GM12801 (cell line): Measurements from ENCODE around the gene ASCC1.

Experiments
- CTCF ChIP-seq: IDR thresholded peaks from one replicate; pipeline ENCODE4 v1.5.1; 2011; ENCODE audit warnings: control low read depth; ENCODE audit not compliant: insufficient read length; ENCODE audit errors: extremely low read depth

Gene ASCC1

GRCh38 chr10:72074574-72075375, 141.3 kb downstream of the ASCC1 start:
- TF ChIP-seq CTCF = no peak

GRCh38 chr10:72073708-72074573, 142.1 kb downstream of the ASCC1 start:
- TF ChIP-seq CTCF = no peak

- no peak for TF ChIP-seq CTCF
Observed at GRCh38 chr10:72072639-72073038, 143.4 kb downstream of the ASCC1 start.

DNA sequence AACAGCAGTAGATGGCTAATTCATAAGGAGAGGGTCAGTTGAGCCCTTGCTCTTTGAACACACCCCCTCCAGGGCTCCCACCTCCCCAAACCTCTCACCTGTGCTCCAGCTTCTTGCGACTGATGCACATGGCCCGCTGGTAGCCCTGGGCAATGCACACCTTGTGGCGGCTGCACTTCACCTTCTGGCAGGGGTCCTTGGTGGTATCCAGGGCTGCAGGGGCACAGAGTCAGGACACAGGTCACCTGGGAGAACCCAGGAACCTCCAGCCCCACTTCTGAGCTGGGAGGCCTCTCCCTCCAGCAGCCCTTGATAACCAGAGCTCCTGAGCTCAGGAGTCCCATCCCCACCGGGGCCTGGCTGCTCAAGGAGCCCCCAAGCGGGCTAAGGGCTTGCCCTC, 144.0 kb downstream of the ASCC1 start:
- no peak for TF ChIP-seq CTCF

GRCh38 chr10:72069751-72070526, 146.1 kb downstream of the ASCC1 start:
- no peak for TF ChIP-seq CTCF

- no peak for TF ChIP-seq CTCF
Observed at GRCh38 chr10:72068901-72069446, 147.1 kb downstream of the ASCC1 start.
